Trophoblast cell (in vitro differentiated cells and primary cell): ENCODE results near the gene RAB29.

ENCODE experiments used
- DNase-seq, 2 donors: peaks; one replicate each; pipeline ENCODE4 v3.0.0-alpha.2; 2016
- H2AFZ ChIP-seq: 2 replicates; pipeline ENCODE4 v1.6.1; 2013; ENCODE audit warnings: low read length, moderate library complexity, mild to moderate bottlenecking; ENCODE audit not compliant: insufficient read depth, poor library complexity
- H2AK5ac ChIP-seq: 2 replicates; pipeline ENCODE4 v1.6.1; 2013; ENCODE audit warnings: mild to moderate bottlenecking, low read length
- H2BK120ac ChIP-seq: 2 replicates; pipeline ENCODE4 v1.6.1; 2013; ENCODE audit warnings: low read length, mild to moderate bottlenecking, moderate library complexity; ENCODE audit not compliant: insufficient read depth, poor library complexity
- H2BK12ac ChIP-seq: 2 replicates; pipeline ENCODE4 v1.6.1; 2013; ENCODE audit warnings: mild to moderate bottlenecking, low read length, moderate library complexity
- H2BK5ac ChIP-seq: 2 replicates; pipeline ENCODE4 v1.6.1; 2013; ENCODE audit warnings: low read length, low read depth, moderate library complexity, mild to moderate bottlenecking; ENCODE audit not compliant: poor library complexity
- H3K14ac ChIP-seq: 2 replicates; pipeline ENCODE4 v1.6.1; 2013; ENCODE audit warnings: mild to moderate bottlenecking, low read length
- H3K18ac ChIP-seq: 2 replicates; pipeline ENCODE4 v1.6.1; 2013; ENCODE audit warnings: mild to moderate bottlenecking, low read length
- H3K23ac ChIP-seq: 2 replicates; pipeline ENCODE4 v1.6.1; 2013; ENCODE audit warnings: low read length
- H3K27ac ChIP-seq: 2 replicates; pipeline ENCODE4 v1.5.1; 2013; ENCODE audit warnings: low read depth, mild to moderate bottlenecking, inconsistent platforms, low read length, moderate library complexity
- H3K27me3 ChIP-seq: 2 replicates; pipeline ENCODE4 v1.6.1; 2013; ENCODE audit warnings: inconsistent platforms, mild to moderate bottlenecking, low read length, moderate library complexity; ENCODE audit not compliant: insufficient read depth
- H3K36me3 ChIP-seq, 2 experiments: 1 replicate in 1 of 2; 2 replicates in 1 of 2; pipeline ENCODE4 v1.6.1; 2013; ENCODE audit warnings: low read length in 2 of 2, mild to moderate bottlenecking in 2 of 2, moderate library complexity in 1 of 2; ENCODE audit not compliant: insufficient read depth in 2 of 2, control insufficient read depth in 1 of 2
- H3K4ac ChIP-seq: 2 replicates; pipeline ENCODE4 v1.6.1; 2013; ENCODE audit warnings: low read depth, mild to moderate bottlenecking, low read length, moderate library complexity
- H3K4me1 ChIP-seq, 2 experiments: 1 replicate in 1 of 2; 2 replicates in 1 of 2; pipeline ENCODE4 v1.6.1; 2013; ENCODE audit warnings: low read length in 2 of 2, mild to moderate bottlenecking in 2 of 2, moderate library complexity in 1 of 2; ENCODE audit not compliant: insufficient read depth in 2 of 2, control insufficient read depth in 1 of 2
- H3K4me2 ChIP-seq: 2 replicates; pipeline ENCODE4 v1.6.1; 2013; ENCODE audit warnings: inconsistent platforms, mild to moderate bottlenecking, low read length, moderate library complexity
- H3K4me3 ChIP-seq: 2 replicates; pipeline ENCODE4 v1.5.1; 2013; ENCODE audit warnings: mild to moderate bottlenecking, low read depth, low read length, inconsistent platforms
- H3K79me1 ChIP-seq: one replicate; pipeline ENCODE4 v1.6.1; 2013; ENCODE audit warnings: low read length
- H3K79me2 ChIP-seq: 2 replicates; pipeline ENCODE4 v1.6.1; 2013; ENCODE audit warnings: low read length, mild to moderate bottlenecking; ENCODE audit not compliant: control insufficient read depth, insufficient read depth, poor library complexity
- H3K9ac ChIP-seq: 2 replicates; pipeline ENCODE4 v1.6.1; 2013; ENCODE audit warnings: mild to moderate bottlenecking, low read length
- H3K9me3 ChIP-seq: 2 replicates; pipeline ENCODE4 v1.6.1; 2013; ENCODE audit warnings: low read depth, mild to moderate bottlenecking, control low read depth, inconsistent platforms, low read length; ENCODE audit not compliant: insufficient read depth
- H4K12ac ChIP-seq: 2 replicates; pipeline ENCODE4 v1.6.1; 2013; ENCODE audit warnings: low read depth, mild to moderate bottlenecking, low read length, moderate library complexity
- H4K8ac ChIP-seq: 2 replicates; pipeline ENCODE4 v1.6.1; 2013; ENCODE audit warnings: low read depth, mild to moderate bottlenecking, low read length, moderate library complexity
- H4K91ac ChIP-seq: one replicate; pipeline ENCODE4 v1.6.1; 2013; ENCODE audit warnings: low read depth, mild to moderate bottlenecking, low read length, moderate library complexity
- WGBS: extraction: QIAGEN DNeasy Blood & Tissue Kit; methylation state at CpG from one replicate; pipeline ENCODE4 v1.1.7; 2013; ENCODE audit warnings: missing lambda C conversion rate; ENCODE audit not compliant: insufficient read length, insufficient coverage; ENCODE audit errors: extremely low coverage; 5-methylcytosine and 5-hydroxymethylcytosine counted together

Gene RAB29

GRCh38 chr1:205756552-205756951 is 18.7 kb downstream of the RAB29 start:
- H2AFZ ChIP-seq = no peak overlapping the region
- H3K9ac ChIP-seq = no peak overlapping the region
- H3K4me1 ChIP-seq = no peaks in the 10 kb centered on the region
- H2BK120ac ChIP-seq = no peak overlapping the region
- H2BK12ac ChIP-seq = no peak overlapping the region
- no peak overlapping the region for H4K91ac ChIP-seq
- H2AK5ac ChIP-seq = no peak overlapping the region
- no peak overlapping the region for H3K4ac ChIP-seq
- no peaks in the 10 kb centered on the region for H3K27me3 ChIP-seq
- H3K4me3 ChIP-seq = no peak overlapping the region
- no peak overlapping the region for H3K27ac ChIP-seq
- no peak overlapping the region for H3K18ac ChIP-seq
- no peaks in the 10 kb centered on the region for H3K36me3 ChIP-seq
- no CpG with 5 or more reads among the region's 3 CpGs for WGBS
- no peak for DNase-seq
- H3K79me1 ChIP-seq = no peaks in the 10 kb centered on the region
- H3K14ac ChIP-seq = no peak overlapping the region
- no peaks in the 10 kb centered on the region for H3K79me2 ChIP-seq
- H3K23ac ChIP-seq = no peak overlapping the region
- H3K9me3 ChIP-seq = no peaks in the 10 kb centered on the region
- H3K4me2 ChIP-seq = no peak overlapping the region
- H4K8ac ChIP-seq = no peak overlapping the region
- no peak overlapping the region for H4K12ac ChIP-seq
- H2BK5ac ChIP-seq = no peak overlapping the region

- H3K4me1 ChIP-seq = no peaks in the 10 kb centered on the region
- no peak overlapping the region for H2BK12ac ChIP-seq
- no CpG with 5 or more reads among the region's 5 CpGs for WGBS
- peaks cover 1% of the 10 kb centered on the region for H3K79me2 ChIP-seq
- H3K23ac ChIP-seq = no peak overlapping the region
- H3K14ac ChIP-seq = no peak overlapping the region
- H4K8ac ChIP-seq = no peak overlapping the region
- no peak overlapping the region for H2BK5ac ChIP-seq
- H3K36me3 ChIP-seq = no peaks in the 10 kb centered on the region
- no peak overlapping the region for H4K12ac ChIP-seq
- H4K91ac ChIP-seq = no peak overlapping the region
- no peaks in the 10 kb centered on the region for H3K27me3 ChIP-seq
- no peaks in the 10 kb centered on the region for H3K9me3 ChIP-seq
- no peak overlapping the region for H3K27ac ChIP-seq
- H3K79me1 ChIP-seq = peaks cover 7% of the 10 kb centered on the region
- H3K4ac ChIP-seq = no peak overlapping the region
- no peak overlapping the region for H3K4me2 ChIP-seq
- no peak for DNase-seq
- H3K4me3 ChIP-seq = no peak overlapping the region
- no peak overlapping the region for H2AK5ac ChIP-seq
- H2AFZ ChIP-seq = no peak overlapping the region
- no peak overlapping the region for H2BK120ac ChIP-seq
- H3K9ac ChIP-seq = no peak overlapping the region
- no peak overlapping the region for H3K18ac ChIP-seq
Measured at GRCh38 chr1:205754857-205755256, 20.4 kb downstream of the RAB29 start.

GRCh38 chr1:205751036-205751651 is 24.1 kb downstream of the RAB29 start:
- Histone ChIP-seq H3K23ac (no peak overlapping the region), H3K4me1 (peaks cover 0 to 5% of the 10 kb centered on the region in 2 experiments), H3K79me1 (peaks cover 12% of the 10 kb centered on the region), H4K91ac (no peak overlapping the region), H2BK12ac (no peak overlapping the region), H2AK5ac (no peak overlapping the region), H3K4ac (no peak overlapping the region), H3K14ac (no peak overlapping the region), H3K18ac (no peak overlapping the region), H3K4me2 (no peak overlapping the region), H3K9ac (no peak overlapping the region), H3K79me2 (peaks cover 12% of the 10 kb centered on the region), H3K4me3 (no peak overlapping the region), H3K27ac (no peak overlapping the region), H4K8ac (no peak overlapping the region), H2BK5ac (no peak overlapping the region), H3K9me3 (no peaks in the 10 kb centered on the region), H3K27me3 (no peaks in the 10 kb centered on the region), H2BK120ac (no peak overlapping the region), H2AFZ (no peak overlapping the region), H4K12ac (no peak overlapping the region), H3K36me3 (no peaks in the 10 kb centered on the region)
- WGBS = no CpG with 5 or more reads among the region's 13 CpGs
- no peak for DNase-seq

GRCh38 chr1:205750138-205751035 is 24.9 kb downstream of the RAB29 start, which contains the start of gene NUCKS1:
Gene NUCKS1, minus strand, starts transcription at chr1:205750182. Its CDS starts 209 bp downstream, at chr1:205749973.
- peak within 1 kb of the TSS; percentile 99 for H3K4ac ChIP-seq
- H3K18ac ChIP-seq = peak within 1 kb of the TSS; percentile 96
- DNase-seq = peak; percentile 98 to 99
- H3K79me1 ChIP-seq = peaks cover 12% of the 10 kb centered on the region
- H3K4me1 ChIP-seq = peaks cover 0 to 5% of the 10 kb centered on the region in 2 experiments
- H2BK5ac ChIP-seq = peak within 1 kb of the TSS; percentile 98
- H4K8ac ChIP-seq = peak within 1 kb of the TSS; percentile 99
- H2BK120ac ChIP-seq = peak within 1 kb of the TSS; percentile 93
- H3K27ac ChIP-seq = peak within 1 kb of the TSS; percentile 98
- H2AFZ ChIP-seq = peak within 1 kb of the TSS; percentile 93
- no peaks in the 10 kb centered on the region for H3K36me3 ChIP-seq
- peak within 1 kb of the TSS; percentile 92 for H4K12ac ChIP-seq
- H3K4me3 ChIP-seq = peak within 1 kb of the TSS; percentile 92
- peak within 1 kb of the TSS; percentile 90 for H3K9ac ChIP-seq
- H4K91ac ChIP-seq = peak within 1 kb of the TSS; percentile 100
- peak within 1 kb of the TSS; percentile 98 for H3K14ac ChIP-seq
- H3K23ac ChIP-seq = no peak within 1 kb of the TSS
- WGBS = no CpG with 5 or more reads among the region's 27 CpGs
- no peaks in the 10 kb centered on the region for H3K9me3 ChIP-seq
- H3K27me3 ChIP-seq = no peaks in the 10 kb centered on the region
- H2AK5ac ChIP-seq = peak within 1 kb of the TSS; percentile 98
- H2BK12ac ChIP-seq = no peak within 1 kb of the TSS
- peak within 1 kb of the TSS; percentile 86 for H3K4me2 ChIP-seq
- peaks cover 14% of the 10 kb centered on the region for H3K79me2 ChIP-seq
